GM23248 (cell line): Measurements from ENCODE around the gene DDX3X.

Experiments used
- EZH2 ChIP-seq: fragments of 200-600 bp; sonication (generic); IDR thresholded peaks from 2 replicates; pipeline ENCODE4 v1.6.1; 2018; ENCODE audit warnings: antibody characterized with exemption, mild to moderate bottlenecking; ENCODE audit not compliant: insufficient read depth, poor library complexity, severe bottlenecking
- EZH2phosphoT487 ChIP-seq: fragments of 200-600 bp; sonication (generic); IDR thresholded peaks from 2 replicates; pipeline ENCODE4 v1.6.1; 2018; ENCODE audit warnings: antibody characterized with exemption, moderate library complexity, mild to moderate bottlenecking, low read depth; ENCODE audit not compliant: insufficient read depth

GRCh38 chrX:41332005-41332404, 2.0 kb upstream of the DDX3X start:
- TF ChIP-seq EZH2phosphoT487, result no peak
- no peak for TF ChIP-seq EZH2
